NCI-H1436 treated with DMSO at 0.1 percent for 48 hours (cell line): ENCODE data around the gene EYA4.

ENCODE experiments used
- DNase-seq: peaks from one replicate; lab custom pipeline; 2025; lab: John Stamatoyannopoulos, UW

EYA4 gene

GRCh38 chr6:133463790-133464189 lies 222.6 kb downstream of the EYA4 start:
- DNase-seq: no peak

GRCh38 chr6:133466680-133467079 lies 225.5 kb downstream of the EYA4 start:
- no peak for DNase-seq

- no peak for DNase-seq
Observed at GRCh38 chr6:133467231-133467981, 226.2 kb downstream of the EYA4 start.

GRCh38 chr6:133467982-133468380 lies 226.8 kb downstream of the EYA4 start:
- DNase-seq: no peak

- DNase-seq: no peak
Observed at GRCh38 chr6:133468591-133468990, 227.4 kb downstream of the EYA4 start.

GRCh38 chr6:133474516-133474915 lies 233.4 kb downstream of the EYA4 start:
- no peak for DNase-seq

GRCh38 chr6:133478673-133479072 lies 237.5 kb downstream of the EYA4 start:
- DNase-seq: no peak

GRCh38 chr6:133487174-133487573 lies 246.0 kb downstream of the EYA4 start:
- no peak for DNase-seq

GRCh38 chr6:133495205-133495903 lies 254.2 kb downstream of the EYA4 start:
- DNase-seq: no peak

- no peak for DNase-seq
Observed at GRCh38 chr6:133499662-133500061, 258.5 kb downstream of the EYA4 start.

- DNase-seq: no peak
Observed at GRCh38 chr6:133501675-133502270, 260.6 kb downstream of the EYA4 start.

GRCh38 chr6:133502441-133503335 lies 261.5 kb downstream of the EYA4 start:
- no peak for DNase-seq

GRCh38 chr6:133503336-133503729 lies 262.2 kb downstream of the EYA4 start:
- DNase-seq: no peak

GRCh38 chr6:133504158-133504557 lies 263.0 kb downstream of the EYA4 start:
- DNase-seq: no peak

GRCh38 chr6:133504761-133505160 lies 263.6 kb downstream of the EYA4 start:
- DNase-seq: no peak

- DNase-seq: no peak
Observed at GRCh38 chr6:133505681-133506080, 264.5 kb downstream of the EYA4 start.

- peak; percentile 14 for DNase-seq
Observed at GRCh38 chr6:133512410-133513016, 271.4 kb downstream of the EYA4 start.

GRCh38 chr6:133523816-133524215 lies 282.7 kb downstream of the EYA4 start:
- DNase-seq: no peak

- DNase-seq: no peak
Observed at GRCh38 chr6:133526436-133526835, 285.3 kb downstream of the EYA4 start.

GRCh38 chr6:133528566-133528965 lies 287.4 kb downstream of the EYA4 start:
- DNase-seq: no peak

- DNase-seq: no peak
Observed at GRCh38 chr6:133532908-133533307, 291.8 kb downstream of the EYA4 start.
